ENCODE results near the gene CDK5RAP1. TPM values are rescaled to one million over a fixed set of nuclear protein-coding genes. Genes with fewer than 3 reads are reported as not detected.

The CDK5RAP1 gene
- total RNA-seq (10 to 100 TPM; 22.4 to 27.0 (median 24.6) TPM), polyA plus RNA-seq (26.0 TPM)
- long read RNA-seq, donor 1, transcript CDK5RAP1-202 (14 exons, 2,122 nt), result major isoform, 30 of 63 reads
- long read RNA-seq, donor 1, partial matches to known transcripts, result 2 of 63 reads
- long read RNA-seq, donor 1, other reads (novel, unspliced or antisense), result 29 of 63 reads
- long read RNA-seq, donor 2, transcript CDK5RAP1-202 (14 exons, 2,122 nt), result major isoform, 15 of 35 reads
- long read RNA-seq, donor 2, partial matches to known transcripts, result 2 of 35 reads
- long read RNA-seq, donor 2, other reads (novel, unspliced or antisense), result 15 of 35 reads
- long read RNA-seq, donor 3, transcript CDK5RAP1-202 (14 exons, 2,122 nt), result major isoform, 134 of 191 reads
- long read RNA-seq, donor 3, partial matches to known transcripts, result 5 of 191 reads
- long read RNA-seq, donor 3, other reads (novel, unspliced or antisense), result 51 of 191 reads
- long read RNA-seq, donor 4, transcript CDK5RAP1-202 (14 exons, 2,122 nt), result major isoform, 20 of 30 reads
- long read RNA-seq, donor 4, partial matches to known transcripts, result 2 of 30 reads
- long read RNA-seq, donor 4, other reads (novel, unspliced or antisense), result 6 of 30 reads

- intact Hi-C loops (cut with DNase I), result no loop called here
Measured at GRCh38 chr20:33401184-33401920, at the start of gene CDK5RAP1. Gene CDK5RAP1, minus strand, starts transcription at chr20:33401519. Its CDS starts 4,455 bp downstream, at chr20:33397064.

GRCh38 chr20:33450867-33451266 lies 49.5 kb upstream of the CDK5RAP1 start:
- ATAC-seq (no peak), DNase-seq (no peak)
- no peaks in the 10 kb centered on the region for H3K27me3 ChIP-seq (ENCODE audit: control insufficient read depth, insufficient read depth)
- no peak overlapping the region for H3K27ac ChIP-seq (ENCODE audit: low read length)
- no peaks in the 10 kb centered on the region for H3K4me1 ChIP-seq (ENCODE audit: control insufficient read depth, insufficient read depth, low read length)
- no peak overlapping the region for H3K4me3 ChIP-seq (ENCODE audit: low read length)
- H3K9me3 ChIP-seq (ENCODE audit: control insufficient read depth, low read length), result no peaks in the 10 kb centered on the region
- intact Hi-C loops (cut with DNase I), result no loop called here
- 59% methylated on average over 4 of the region's 4 CpGs for WGBS

More at GRCh38 chr20:33401184-33401920, at the start of gene CDK5RAP1:
- Histone ChIP-seq H3K9me3 (ENCODE audit: control insufficient read depth, low read length) (no peaks in the 10 kb centered on the region), H3K4me3 (ENCODE audit: low read length) (peak within 1 kb of the TSS; percentile 74), H3K27me3 (ENCODE audit: control insufficient read depth, insufficient read depth) (no peaks in the 10 kb centered on the region), H3K27ac (ENCODE audit: low read length) (peak within 1 kb of the TSS; percentile 27), H3K4me1 (ENCODE audit: control insufficient read depth, insufficient read depth, low read length) (peaks cover 8% of the 10 kb centered on the region)
- under 1% methylated on average over 43 of the region's 43 CpGs for WGBS
- DNase-seq (peak; percentile 85 to 93 (median 92)), ATAC-seq (peak; percentile 95 to 96)

- no peak for ATAC-seq
- 83% methylated on average over 4 of the region's 4 CpGs for WGBS
- intact Hi-C loops (cut with DNase I), result loop anchor here in 1 of 4 donors (10.0 kb wide), 1 partner anchor 219 kb away; the partner anchor contains the start of genes ACTL10 and C20orf144
Measured at GRCh38 chr20:33445881-33446625, 44.7 kb upstream of the CDK5RAP1 start.

GRCh38 chr20:33444797-33445560 lies 43.7 kb upstream of the CDK5RAP1 start:
- Histone ChIP-seq H3K4me1 (ENCODE audit: control insufficient read depth, insufficient read depth, low read length) (no peaks in the 10 kb centered on the region), H3K4me3 (ENCODE audit: low read length) (no peak overlapping the region), H3K9me3 (ENCODE audit: control insufficient read depth, low read length) (no peaks in the 10 kb centered on the region), H3K27me3 (ENCODE audit: control insufficient read depth, insufficient read depth) (no peaks in the 10 kb centered on the region), H3K27ac (ENCODE audit: low read length) (no peak overlapping the region)
- DNase-seq (peak in 1 of 3 donors; percentile 58), ATAC-seq (no peak)
- intact Hi-C loops (cut with DNase I), result loop anchor here in 1 of 4 donors (10.0 kb wide), 1 partner anchor 220 kb away; the partner anchor contains the start of genes ACTL10 and C20orf144
- 52% methylated on average over 4 of the region's 4 CpGs for WGBS

More at GRCh38 chr20:33445881-33446625, 44.7 kb upstream of the CDK5RAP1 start:
- no peak for DNase-seq
- no peak overlapping the region for H3K4me3 ChIP-seq (ENCODE audit: low read length)
- no peaks in the 10 kb centered on the region for H3K27me3 ChIP-seq (ENCODE audit: control insufficient read depth, insufficient read depth)
- H3K27ac ChIP-seq (ENCODE audit: low read length), result no peak overlapping the region
- H3K9me3 ChIP-seq (ENCODE audit: control insufficient read depth, low read length), result no peaks in the 10 kb centered on the region
- H3K4me1 ChIP-seq (ENCODE audit: control insufficient read depth, insufficient read depth, low read length), result no peaks in the 10 kb centered on the region

GRCh38 chr20:33443512-33444239 lies 42.4 kb upstream of the CDK5RAP1 start, which contains the start of gene SNTA1:
Gene SNTA1, minus strand, starts transcription at chr20:33443763. Its CDS starts 143 bp downstream, at chr20:33443620.
- intact Hi-C loops (cut with DNase I), result loop anchor here in 1 of 4 donors (10.0 kb wide), 1 partner anchor 221 kb away; the partner anchor contains the start of genes ACTL10 and C20orf144
- WGBS, result under 1% methylated on average over 75 of the region's 75 CpGs
- peak within 1 kb of the TSS; percentile 71 for H3K27ac ChIP-seq (ENCODE audit: low read length)
- peak; percentile 93 to 98 (median 98) for DNase-seq
- H3K27me3 ChIP-seq (ENCODE audit: control insufficient read depth, insufficient read depth), result no peaks in the 10 kb centered on the region
- peak within 1 kb of the TSS; percentile 83 for H3K4me3 ChIP-seq (ENCODE audit: low read length)
- peaks cover 1% of the 10 kb centered on the region for H3K4me1 ChIP-seq (ENCODE audit: control insufficient read depth, insufficient read depth, low read length)
- no peaks in the 10 kb centered on the region for H3K9me3 ChIP-seq (ENCODE audit: control insufficient read depth, low read length)
- ATAC-seq, result peak; percentile 93 to 96

- H3K4me3 ChIP-seq (ENCODE audit: low read length), result peak overlapping the region; percentile 83
- H3K27me3 ChIP-seq (ENCODE audit: control insufficient read depth, insufficient read depth), result no peaks in the 10 kb centered on the region
- peak; percentile 2 for ATAC-seq
- peaks cover 7% of the 10 kb centered on the region for H3K4me1 ChIP-seq (ENCODE audit: control insufficient read depth, insufficient read depth, low read length)
- peak overlapping the region; percentile 59 for H3K27ac ChIP-seq (ENCODE audit: low read length)
- peak; percentile 40 to 85 (median 80) for DNase-seq
- WGBS, result 1% methylated on average over 45 of the region's 45 CpGs
- intact Hi-C loops (cut with DNase I), result loop anchor here in 1 of 4 donors (10.0 kb wide), 1 partner anchor 222 kb away; the partner anchor contains the start of genes ACTL10 and C20orf144
- H3K9me3 ChIP-seq (ENCODE audit: control insufficient read depth, low read length), result no peaks in the 10 kb centered on the region
Measured at GRCh38 chr20:33443006-33443511, 41.7 kb upstream of the CDK5RAP1 start.

- peak overlapping the region; percentile 59 for H3K27ac ChIP-seq (ENCODE audit: low read length)
- 50% methylated on average over 9 of the region's 9 CpGs for WGBS
- H3K4me3 ChIP-seq (ENCODE audit: low read length), result peak overlapping the region; percentile 83
- DNase-seq (peak in 1 of 3 donors; percentile 55), ATAC-seq (peak in 1 of 2 donors; percentile 4)
- intact Hi-C loops (cut with DNase I), result loop anchor here in 1 of 4 donors (10.0 kb wide), 1 partner anchor 222 kb away; the partner anchor contains the start of genes ACTL10 and C20orf144
- peaks cover 10% of the 10 kb centered on the region for H3K4me1 ChIP-seq (ENCODE audit: control insufficient read depth, insufficient read depth, low read length)
- H3K9me3 ChIP-seq (ENCODE audit: control insufficient read depth, low read length), result no peaks in the 10 kb centered on the region
- no peaks in the 10 kb centered on the region for H3K27me3 ChIP-seq (ENCODE audit: control insufficient read depth, insufficient read depth)
Measured at GRCh38 chr20:33442136-33443005, 41.1 kb upstream of the CDK5RAP1 start.

- Histone ChIP-seq H3K9me3 (ENCODE audit: control insufficient read depth, low read length) (no peaks in the 10 kb centered on the region), H3K27ac (ENCODE audit: low read length) (peak overlapping the region; percentile 59), H3K4me3 (ENCODE audit: low read length) (peak overlapping the region; percentile 83), H3K27me3 (ENCODE audit: control insufficient read depth, insufficient read depth) (no peaks in the 10 kb centered on the region), H3K4me1 (ENCODE audit: control insufficient read depth, insufficient read depth, low read length) (peaks cover 10% of the 10 kb centered on the region)
- intact Hi-C loops (cut with DNase I), result loop anchor here in 1 of 4 donors (10.0 kb wide), 1 partner anchor 223 kb away; the partner anchor contains the start of genes ACTL10 and C20orf144
- 51% methylated on average over 7 of the region's 7 CpGs for WGBS
- no peak for ATAC-seq
- DNase-seq, result peak in 1 of 3 donors; percentile 64
Measured at GRCh38 chr20:33441142-33441955, 40.0 kb upstream of the CDK5RAP1 start.

Measured in right cardiac atrium (tissue), 5 donors.